ENCODE measurements around the gene MSH4. TPM values are rescaled to one million over a fixed set of nuclear protein-coding genes. Genes with fewer than 3 reads are reported as not detected.
A peak's percentile ranks its signal among the peaks of the same experiment; 100 is the strongest.

The MSH4 gene
- total and polyA plus RNA-seq, 11 donors = 0.06 to 0.62 (median 0.26) TPM; not detected in 2

GRCh38 chr1:75787524-75787923 lies 9.2 kb upstream of the MSH4 start:
- TF ChIP-seq CTCF (IDR thresholded peaks at IDR 0.05) (no peak), POLR2A (IDR thresholded peaks at IDR 0.05) (no peak)
- Histone ChIP-seq H3K27ac (peak overlapping the region in 8 of 12 donors; percentile 1 to 92 (median 83)), H3K9me3 (no peaks in the 10 kb centered on the region), H3K27me3 (no peaks in the 10 kb centered on the region), H3K4me1 (peaks cover 0 to 59% (median 40%) of the 10 kb centered on the region in 12 donors), H3K4me3 (peak overlapping the region in 11 of 12 donors; percentile 50 to 86 (median 78)), H3K36me3 (peaks cover 0 to 50% (median 37%) of the 10 kb centered on the region in 9 donors)
- ATAC-seq (no peak), DNase-seq (no peak)
- intact Hi-C loops (cut with DNase I) = loop anchor here in 7 of 10 donors (5.0 kb wide), 3 partner anchors 60 to 145 kb away; partner anchors contain the start of gene ACADM (in 2 of the 7)
- WGBS, 4 donors = 14 to 31% (median 17%) methylated on average over 4 of the region's 4 CpGs

- peaks cover 0 to 75% (median 62%) of the 10 kb centered on the region in 9 donors for H3K36me3 ChIP-seq
- no peak for DNase-seq
- no peaks in the 10 kb centered on the region for H3K27me3 ChIP-seq
- TF ChIP-seq CTCF (IDR thresholded peaks at IDR 0.05) = no peak
- TF ChIP-seq POLR2A (IDR thresholded peaks at IDR 0.05) = no peak
- peak overlapping the region in 1 of 12 donors; percentile 5 for H3K27ac ChIP-seq
- ATAC-seq = no peak
- intact Hi-C loops (cut with DNase I) = loop anchor here in 7 of 10 donors (5.0 to 10.0 kb wide), 4 partner anchors 45 to 148 kb away; partner anchors contain the start of gene ACADM (in 2 of the 7)
- no peaks in the 10 kb centered on the region for H3K9me3 ChIP-seq
- H3K4me3 ChIP-seq = no peak overlapping the region
- H3K4me1 ChIP-seq = peaks cover 0 to 65% (median 40%) of the 10 kb centered on the region in 12 donors
Observed at GRCh38 chr1:75789988-75790387, 6.7 kb upstream of the MSH4 start.

- Histone ChIP-seq H3K9me3 (no peaks in the 10 kb centered on the region), H3K36me3 (peaks cover 0 to 85% (median 72%) of the 10 kb centered on the region in 9 donors), H3K27ac (peak overlapping the region in 2 of 12 donors; percentile 5 to 27), H3K4me1 (peaks cover 0 to 56% (median 38%) of the 10 kb centered on the region in 12 donors), H3K27me3 (no peaks in the 10 kb centered on the region), H3K4me3 (peak overlapping the region in 1 of 12 donors; percentile 10)
- WGBS, 4 donors = 68 to 87% (median 83%) methylated on average over 1 of the region's 1 CpG
- ATAC-seq = no peak
- no peak for DNase-seq
- TF ChIP-seq POLR2A (IDR thresholded peaks at IDR 0.05) = no peak
- TF ChIP-seq CTCF (IDR thresholded peaks at IDR 0.05) = no peak
- intact Hi-C loops (cut with DNase I) = loop anchor here in 1 of 10 donors (10.0 kb wide), 1 partner anchor 46 kb away; no protein-coding TSS in a partner anchor
Observed at GRCh38 chr1:75791022-75791421, 5.7 kb upstream of the MSH4 start.

GRCh38 chr1:75792091-75792490 lies 4.6 kb upstream of the MSH4 start:
- H3K36me3 ChIP-seq = peaks cover 0 to 96% (median 82%) of the 10 kb centered on the region in 9 donors
- no peaks in the 10 kb centered on the region for H3K27me3 ChIP-seq
- no peak for DNase-seq
- no peak for ATAC-seq
- H3K4me3 ChIP-seq = no peak overlapping the region
- TF ChIP-seq POLR2A (IDR thresholded peaks at IDR 0.05) = no peak
- TF ChIP-seq CTCF (IDR thresholded peaks at IDR 0.05) = no peak
- peaks cover 0 to 53% (median 38%) of the 10 kb centered on the region in 12 donors for H3K4me1 ChIP-seq
- no peak overlapping the region for H3K27ac ChIP-seq
- WGBS, 4 donors = 94 to 96% (median 95%) methylated on average over 3 of the region's 3 CpGs
- no peaks in the 10 kb centered on the region for H3K9me3 ChIP-seq
- intact Hi-C loops (cut with DNase I) = loop anchor here in 1 of 10 donors (10.0 kb wide), 1 partner anchor 47 kb away; no protein-coding TSS in a partner anchor

Data from heart left ventricle (tissue), 16 donors.